PFSK-1 (cell line): ENCODE measurements around the gene FARP2.

Experiments
- FOXP2 ChIP-seq: optimal IDR thresholded peaks from 2 replicates; pipeline ENCODE3; 2011; ENCODE audit warnings: borderline replicate concordance, control low read depth, inconsistent platforms; ENCODE audit not compliant: insufficient read depth; ENCODE audit errors: extremely low read length, extremely low read depth
- POLR2AphosphoS5 ChIP-seq: IDR thresholded peaks from 2 replicates; pipeline ENCODE4 v1.6.1; 2012; ENCODE audit warnings: low read depth, mild to moderate bottlenecking, control low read depth, low read length, moderate library complexity
- SIN3A ChIP-seq: IDR thresholded peaks from 2 replicates; pipeline ENCODE4 v1.6.1; 2012; ENCODE audit warnings: mild to moderate bottlenecking, low read length, moderate library complexity, borderline replicate concordance; ENCODE audit not compliant: insufficient read depth
- TAF1 ChIP-seq: IDR thresholded peaks from 2 replicates; pipeline ENCODE4 v1.6.1; 2012; ENCODE audit warnings: low read length, control low read depth, borderline replicate concordance; ENCODE audit not compliant: insufficient read depth
- TF ChIP-seq, protein P1 (sequence below), 2 experiments: IDR thresholded peaks; 2 replicates each; pipeline versions ENCODE4 v1.6.1 to v1.8.0; 2011 to 2012; ENCODE audit warnings: low read depth in 2 of 2, low read length in 2 of 2, control low read depth in 1 of 2, inconsistent platforms in 1 of 2, mild to moderate bottlenecking in 1 of 2, moderate library complexity in 1 of 2; ENCODE audit not compliant: insufficient read depth in 1 of 2

The FARP2 gene

GRCh38 chr2:241505086-241505780 is 149.1 kb downstream of the FARP2 start:
- TF ChIP-seq TAF1 (no peak), POLR2AphosphoS5 (no peak), SIN3A (no peak), FOXP2 (no peak)
- TF ChIP-seq, protein P1, sequence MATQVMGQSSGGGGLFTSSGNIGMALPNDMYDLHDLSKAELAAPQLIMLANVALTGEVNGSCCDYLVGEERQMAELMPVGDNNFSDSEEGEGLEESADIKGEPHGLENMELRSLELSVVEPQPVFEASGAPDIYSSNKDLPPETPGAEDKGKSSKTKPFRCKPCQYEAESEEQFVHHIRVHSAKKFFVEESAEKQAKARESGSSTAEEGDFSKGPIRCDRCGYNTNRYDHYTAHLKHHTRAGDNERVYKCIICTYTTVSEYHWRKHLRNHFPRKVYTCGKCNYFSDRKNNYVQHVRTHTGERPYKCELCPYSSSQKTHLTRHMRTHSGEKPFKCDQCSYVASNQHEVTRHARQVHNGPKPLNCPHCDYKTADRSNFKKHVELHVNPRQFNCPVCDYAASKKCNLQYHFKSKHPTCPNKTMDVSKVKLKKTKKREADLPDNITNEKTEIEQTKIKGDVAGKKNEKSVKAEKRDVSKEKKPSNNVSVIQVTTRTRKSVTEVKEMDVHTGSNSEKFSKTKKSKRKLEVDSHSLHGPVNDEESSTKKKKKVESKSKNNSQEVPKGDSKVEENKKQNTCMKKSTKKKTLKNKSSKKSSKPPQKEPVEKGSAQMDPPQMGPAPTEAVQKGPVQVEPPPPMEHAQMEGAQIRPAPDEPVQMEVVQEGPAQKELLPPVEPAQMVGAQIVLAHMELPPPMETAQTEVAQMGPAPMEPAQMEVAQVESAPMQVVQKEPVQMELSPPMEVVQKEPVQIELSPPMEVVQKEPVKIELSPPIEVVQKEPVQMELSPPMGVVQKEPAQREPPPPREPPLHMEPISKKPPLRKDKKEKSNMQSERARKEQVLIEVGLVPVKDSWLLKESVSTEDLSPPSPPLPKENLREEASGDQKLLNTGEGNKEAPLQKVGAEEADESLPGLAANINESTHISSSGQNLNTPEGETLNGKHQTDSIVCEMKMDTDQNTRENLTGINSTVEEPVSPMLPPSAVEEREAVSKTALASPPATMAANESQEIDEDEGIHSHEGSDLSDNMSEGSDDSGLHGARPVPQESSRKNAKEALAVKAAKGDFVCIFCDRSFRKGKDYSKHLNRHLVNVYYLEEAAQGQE (IDR thresholded peaks at IDR 0.05; ENCODE audit: insufficient read depth in 1 of 2, low read depth in 2 of 2, low read length in 2 of 2), result no peak

GRCh38 chr2:241505781-241506201 is 149.7 kb downstream of the FARP2 start:
- no peak for TF ChIP-seq FOXP2
- no peak for TF ChIP-seq SIN3A
- TF ChIP-seq POLR2AphosphoS5, result no peak
- TF ChIP-seq, protein P1 (IDR thresholded peaks at IDR 0.05; ENCODE audit: insufficient read depth in 1 of 2, low read depth in 2 of 2, low read length in 2 of 2), result no peak
- TF ChIP-seq TAF1, result no peak

- TF ChIP-seq, protein P1 (IDR thresholded peaks at IDR 0.05; ENCODE audit: insufficient read depth in 1 of 2, low read depth in 2 of 2, low read length in 2 of 2), result no peak
- TF ChIP-seq TAF1, result peak; percentile 56; the same call in 1 of the 2 replicates
- TF ChIP-seq POLR2AphosphoS5, result 0 out of 2 replicates have a peak, but pooled peaks have one; percentile 2
- TF ChIP-seq SIN3A, result no peak
- no peak for TF ChIP-seq FOXP2
Measured at GRCh38 chr2:241506793-241507429, 150.8 kb downstream of the FARP2 start.

DNA sequence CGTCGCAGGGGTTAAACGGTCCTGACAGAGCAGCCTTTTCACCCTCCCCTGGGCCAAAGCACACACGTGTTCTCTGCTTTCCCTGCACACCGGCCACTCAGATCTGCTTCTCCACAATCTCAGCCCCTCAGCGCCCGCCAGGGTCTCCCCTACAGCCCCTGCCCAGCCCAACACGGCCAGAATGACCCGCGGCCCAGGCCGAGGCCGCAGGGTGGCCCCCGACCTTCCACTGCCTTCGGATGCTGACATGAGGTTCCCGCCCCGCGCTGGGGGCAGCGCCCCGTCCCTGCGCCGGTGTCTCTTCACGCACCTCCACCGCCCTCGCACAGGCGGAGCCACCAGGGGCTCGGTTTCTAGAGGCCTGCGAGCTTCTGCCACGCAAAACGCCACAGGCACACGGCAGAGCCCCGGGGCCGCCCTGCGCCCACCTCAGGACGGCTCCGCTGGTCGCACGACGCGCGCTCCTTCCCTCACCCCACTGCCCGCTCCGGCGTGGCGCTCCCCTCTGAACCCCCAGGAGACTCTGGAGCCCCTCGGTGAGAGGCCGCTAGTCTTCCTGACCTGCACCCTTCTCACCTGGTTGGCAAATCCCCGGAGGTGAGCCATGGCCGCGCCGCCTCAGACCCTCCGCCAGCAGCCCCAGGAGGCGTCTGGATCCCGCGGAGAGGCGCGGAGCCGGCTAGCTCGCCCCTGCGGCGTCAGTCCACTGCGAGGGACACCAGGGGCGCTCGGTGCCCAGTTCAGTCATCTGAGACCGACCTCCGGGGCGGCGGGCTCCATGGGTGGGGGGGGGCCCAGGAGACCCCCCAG is 151.6 kb downstream of the FARP2 start:
- TF ChIP-seq FOXP2 (no peak), SIN3A (peak; percentile 35; the same call in 1 of the 2 replicates), POLR2AphosphoS5 (0 out of 2 replicates have a peak, but pooled peaks have one; percentile 2), TAF1 (no peak)
- TF ChIP-seq, protein P1 (IDR thresholded peaks at IDR 0.05; ENCODE audit: insufficient read depth in 1 of 2, low read depth in 2 of 2, low read length in 2 of 2), result no peak
